ENCODE measurements around the gene PIGN. TPM values are rescaled to one million over a fixed set of nuclear protein-coding genes. Genes with fewer than 3 reads are reported as not detected.

The PIGN gene
- 58.5 and 76.8 TPM in 2 replicates for total RNA-seq

DNA sequence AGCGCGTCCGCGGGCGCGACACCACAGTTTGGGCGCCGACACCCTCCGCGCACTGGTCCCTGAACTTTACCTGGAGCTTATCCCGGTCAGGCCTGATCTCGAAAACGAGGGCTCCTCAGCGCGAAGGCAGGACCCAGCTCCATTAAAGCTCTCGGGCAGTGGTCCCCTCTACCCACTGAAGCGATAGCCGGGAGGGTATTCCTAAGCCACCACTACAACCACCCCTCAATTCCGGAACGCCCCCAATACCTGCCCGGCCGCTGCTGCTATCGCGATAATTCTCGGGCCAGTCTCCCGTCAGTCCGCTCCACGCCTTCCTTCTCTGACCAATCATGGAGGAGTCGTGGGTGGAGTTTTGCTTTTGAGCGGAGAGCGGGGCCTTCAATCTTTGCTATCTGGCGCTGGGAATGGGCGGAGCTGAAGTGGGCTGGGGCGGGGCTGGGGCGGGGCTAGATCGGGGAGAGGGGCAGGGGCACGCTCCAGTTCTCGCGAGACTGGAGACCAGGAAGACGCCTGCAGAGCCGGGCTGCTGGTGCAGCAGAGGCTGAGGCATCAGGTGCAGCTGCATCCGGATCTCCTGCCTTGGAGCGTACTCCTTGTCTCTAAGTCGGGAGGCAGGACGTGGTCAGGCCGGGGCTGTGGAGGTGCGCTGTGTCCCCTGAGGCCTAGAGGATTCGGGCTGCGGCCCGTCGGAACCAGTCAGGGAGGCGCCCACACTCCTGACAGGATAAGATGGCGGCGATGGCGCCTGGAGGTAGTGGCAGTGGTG is at the start of gene PIGN, which contains the start of gene RELCH:
Gene PIGN (minus strand): TSS at position 283 of the 769 bp plus-strand sequence. CDS start 25,703 bp downstream, outside the sequence.
Gene RELCH (plus strand): TSS at position 482 of the 769 bp plus-strand sequence. CDS start 251 bp downstream, at position 733.
- DNase-seq (ENCODE audit: low read depth) = peak; percentile 96

- DNase-seq (ENCODE audit: low read depth) = no peak
These were observed 49.4 kb upstream of the PIGN start for GRCh38 chr18:62236252-62236651.

- DNase-seq (ENCODE audit: low read depth) = no peak
These were observed 39.2 kb upstream of the PIGN start for GRCh38 chr18:62226047-62226446.

GRCh38 chr18:62224229-62224628 is 37.4 kb upstream of the PIGN start:
- DNase-seq (ENCODE audit: low read depth) = no peak

- no peak for DNase-seq (ENCODE audit: low read depth)
These were observed 27.9 kb upstream of the PIGN start for GRCh38 chr18:62214790-62215189.

DNA sequence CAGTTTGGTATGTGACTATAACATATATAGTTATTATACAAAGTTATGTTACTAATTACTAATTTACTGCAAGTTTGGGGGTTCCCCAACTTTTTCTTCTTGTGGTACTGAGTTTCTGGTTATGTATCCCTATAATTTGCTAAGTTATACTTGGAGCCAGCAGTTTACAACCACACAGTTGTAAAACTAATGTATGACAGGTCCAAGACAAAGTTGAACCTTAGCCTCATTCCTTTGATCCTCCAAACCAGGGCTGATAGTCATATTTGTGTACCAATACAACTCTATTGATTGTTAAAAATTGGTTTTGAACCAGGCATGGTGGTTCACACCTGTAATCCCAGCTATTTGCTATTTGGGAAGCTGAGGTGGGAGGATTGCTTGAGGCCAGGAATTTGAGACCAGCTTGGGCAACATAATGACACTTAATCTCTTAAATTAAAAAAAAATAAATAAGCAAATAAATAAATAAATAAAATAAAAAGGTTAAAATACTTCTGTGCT is 24.5 kb upstream of the PIGN start:
- no peak for DNase-seq (ENCODE audit: low read depth)

- no peak for DNase-seq (ENCODE audit: low read depth)
These were observed 23.3 kb upstream of the PIGN start for GRCh38 chr18:62210138-62210537.

- no peak for DNase-seq (ENCODE audit: low read depth)
These were observed 22.2 kb upstream of the PIGN start for GRCh38 chr18:62209046-62209445.

GRCh38 chr18:62206593-62206992 is 19.7 kb upstream of the PIGN start:
- DNase-seq (ENCODE audit: low read depth) = no peak

DNA sequence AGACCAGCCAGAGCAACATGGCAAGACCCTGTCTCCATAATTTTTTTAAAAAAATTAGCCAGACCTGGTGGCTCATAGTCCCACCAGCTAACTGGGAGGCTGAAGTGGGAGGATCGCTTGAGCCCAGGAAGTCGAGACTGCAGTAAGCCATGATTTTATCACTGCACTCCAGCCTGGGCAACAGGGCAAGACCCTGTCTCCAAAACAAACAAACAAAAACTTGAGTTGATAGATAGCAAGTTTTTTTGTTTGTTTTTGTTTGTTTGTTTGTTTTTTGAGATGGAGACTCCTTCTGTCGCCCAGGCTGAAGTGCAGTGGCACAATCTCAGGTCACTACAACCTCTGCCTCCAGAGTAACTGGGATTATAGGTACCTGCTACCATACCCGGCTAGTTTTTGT is 19.0 kb upstream of the PIGN start:
- DNase-seq (ENCODE audit: low read depth) = no peak

DNA sequence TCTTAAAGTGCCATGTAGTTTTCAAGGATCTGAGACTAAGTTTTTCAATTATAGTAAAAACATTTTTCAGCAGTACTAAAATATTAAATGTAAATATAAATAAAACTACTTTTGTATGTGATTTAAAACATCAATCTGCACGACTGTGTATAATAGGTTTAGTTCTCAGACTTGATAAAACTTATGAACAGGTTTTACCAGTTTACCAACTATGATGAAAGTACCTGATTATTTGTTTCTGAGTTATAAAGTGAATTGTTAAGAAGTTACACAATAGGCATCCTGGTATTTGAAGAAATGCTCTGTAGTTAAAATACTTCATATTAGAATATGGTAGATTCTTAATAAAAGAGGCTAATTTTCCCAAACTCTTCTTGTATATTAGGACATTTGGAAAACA is 15.0 kb upstream of the PIGN start:
- DNase-seq (ENCODE audit: low read depth) = peak; percentile 31

- no peak for DNase-seq (ENCODE audit: low read depth)
These were observed 13.5 kb upstream of the PIGN start for GRCh38 chr18:62200121-62200914.

- DNase-seq (ENCODE audit: low read depth) = no peak
These were observed 12.8 kb upstream of the PIGN start for GRCh38 chr18:62199629-62200028.

DNA sequence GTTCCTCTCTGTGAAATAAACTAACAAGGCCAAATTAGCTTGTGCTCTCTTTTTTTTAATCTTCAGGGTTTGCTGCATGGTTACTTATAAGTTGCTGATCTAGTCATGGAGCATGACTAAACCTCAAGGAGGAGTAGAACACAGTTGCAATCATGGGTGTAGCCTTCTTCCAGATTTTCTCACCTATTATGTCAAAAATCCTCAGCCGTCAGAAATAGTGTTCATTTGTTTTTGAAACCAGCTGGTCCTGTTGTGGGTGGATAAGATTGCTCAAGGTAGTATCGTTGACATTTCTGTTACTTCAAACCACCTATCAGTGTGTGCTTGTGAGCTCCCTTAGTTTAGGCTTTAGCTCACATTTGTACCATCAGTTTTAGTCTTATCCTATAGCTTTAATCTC is 11.4 kb upstream of the PIGN start:
- DNase-seq (ENCODE audit: low read depth) = peak; percentile 52

DNA sequence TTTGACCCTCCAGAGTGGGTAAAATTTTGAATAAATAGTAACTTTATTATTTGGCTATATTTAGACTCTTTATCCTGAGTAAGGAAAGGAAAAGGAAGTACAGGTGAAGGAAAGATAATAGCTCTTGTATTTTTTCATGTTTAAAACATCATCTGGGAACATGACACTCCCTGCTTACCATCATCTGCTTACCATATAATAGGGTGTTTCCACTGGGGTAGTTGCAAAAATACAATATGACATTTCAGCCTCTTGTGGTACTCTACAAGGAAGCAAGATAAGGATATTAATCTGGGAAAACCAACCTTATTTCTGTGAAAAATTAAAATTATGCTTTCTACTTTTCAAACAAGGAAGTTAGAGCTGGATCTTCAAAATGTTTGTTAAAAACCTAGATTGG is 10.1 kb upstream of the PIGN start:
- DNase-seq (ENCODE audit: low read depth) = no peak

DNA sequence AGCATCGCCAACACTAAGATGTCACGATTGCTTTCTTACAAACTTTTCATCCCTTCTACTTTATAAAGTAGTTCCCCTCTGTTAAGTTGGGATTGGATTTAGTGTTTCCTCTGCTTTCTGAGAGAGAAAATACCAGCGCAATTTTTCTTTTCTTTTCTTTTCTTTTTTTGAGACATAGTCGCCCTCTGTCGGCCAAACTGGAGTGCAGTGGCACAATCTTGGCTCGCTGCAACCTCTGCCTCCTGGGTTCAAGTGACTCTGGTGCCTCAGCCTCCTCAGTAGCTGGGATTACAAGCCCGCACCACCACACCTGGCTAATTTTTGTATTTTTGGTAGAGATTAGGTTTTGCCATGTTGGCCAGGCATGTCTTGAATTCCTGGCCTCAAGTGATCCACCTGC is 9.2 kb upstream of the PIGN start:
- DNase-seq (ENCODE audit: low read depth) = no peak

DNA sequence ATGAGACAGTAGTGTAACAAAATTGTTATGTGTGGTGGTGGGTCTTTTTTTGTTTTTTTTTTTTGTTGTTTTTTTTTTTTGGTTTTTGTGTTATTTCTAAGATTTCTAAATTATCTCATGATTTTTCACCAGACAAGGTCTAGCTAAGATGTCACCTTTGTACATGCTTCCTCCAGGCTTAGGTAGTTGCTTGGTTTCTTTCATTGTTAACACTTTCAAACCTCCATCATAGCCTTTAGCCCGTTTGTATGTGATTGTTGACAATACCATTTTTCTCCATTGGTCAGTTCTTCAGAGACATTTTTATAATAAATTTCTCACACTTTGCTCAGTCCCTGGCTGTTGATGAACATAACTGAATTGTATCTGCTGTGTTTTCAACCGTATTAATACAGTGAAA is 2.4 kb upstream of the PIGN start:
- DNase-seq (ENCODE audit: low read depth) = no peak

GRCh38 chr18:62187543-62188510 is 971 bp upstream of the PIGN start:
- DNase-seq (ENCODE audit: low read depth) = peak; percentile 27

DNA sequence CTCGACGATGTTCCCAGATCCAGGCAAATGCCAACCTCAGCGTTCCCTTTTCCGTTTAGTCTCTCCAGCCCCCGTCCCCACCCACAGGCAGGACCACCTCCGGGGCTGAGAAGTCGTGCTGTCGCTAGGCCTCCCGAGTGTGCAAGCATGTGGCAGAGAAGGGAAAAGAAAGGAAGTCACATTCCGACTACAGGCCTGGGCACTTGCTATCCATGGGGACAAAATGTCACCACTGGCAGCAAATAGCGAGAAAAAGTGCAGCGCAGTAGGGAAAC is 420 bp downstream of the PIGN start:
- peak; percentile 23 for DNase-seq (ENCODE audit: low read depth)

- DNase-seq (ENCODE audit: low read depth) = peak; percentile 76
These were observed 3.2 kb downstream of the PIGN start for GRCh38 chr18:62183578-62184195.

DNA sequence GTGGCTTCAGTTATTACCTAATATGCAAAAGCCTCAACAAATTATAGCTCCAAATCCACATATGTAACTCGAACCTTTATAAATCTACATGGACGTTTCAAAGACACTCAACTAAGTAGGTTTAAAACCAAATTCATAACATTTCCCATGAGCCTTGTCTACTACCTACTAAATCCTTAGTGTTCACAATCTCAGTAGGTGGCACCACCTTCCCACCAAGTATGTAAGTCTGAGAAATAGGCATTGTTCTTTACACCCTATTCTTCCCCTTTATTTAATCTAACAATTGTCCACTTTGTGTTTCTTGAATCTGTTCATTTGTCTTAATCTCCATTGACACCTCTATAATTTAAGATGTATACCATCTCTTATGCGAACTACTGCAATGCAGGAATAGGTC is 4.6 kb downstream of the PIGN start:
- DNase-seq (ENCODE audit: low read depth) = no peak

Measured in renal cortical epithelial cell (primary cell).